Keratinocyte (primary cell): ENCODE results near the gene XRN2. TPM values are rescaled to one million over a fixed set of nuclear protein-coding genes. Genes with fewer than 3 reads are reported as not detected.

Source experiments
- DNase-seq: peaks from one replicate; pipeline ENCODE4 v3.0.0-alpha.2; 2011; ENCODE audit warnings: low read depth, missing footprints, low spot score
- FAIRE-seq: peaks from 2 replicates; lab custom pipeline; 2011; peaks lifted over from hg19 to GRCh38; lab: Jason Lieb, UNC
- H2AFZ ChIP-seq: 2 replicates; pipeline ENCODE4 v1.6.0; 2012; ENCODE audit warnings: low read length, control low read depth, inconsistent platforms; ENCODE audit not compliant: control insufficient read depth
- H3K27ac ChIP-seq: 2 replicates; pipeline ENCODE4 v1.5.1; 2011; ENCODE audit warnings: low read length; ENCODE audit not compliant: control insufficient read depth, insufficient read depth
- H3K27me3 ChIP-seq: 3 replicates; pipeline ENCODE4 v1.6.0; 2011; ENCODE audit warnings: low read length; ENCODE audit not compliant: control insufficient read depth, insufficient read depth; ENCODE audit errors: extremely low read depth
- H3K36me3 ChIP-seq, 2 experiments: 2 replicates in 1 of 2; 3 replicates in 1 of 2; pipeline ENCODE4 v1.5.1; 2011; ENCODE audit warnings: low read length in 2 of 2, mild to moderate bottlenecking in 1 of 2; ENCODE audit not compliant: control insufficient read depth in 2 of 2, insufficient read depth in 2 of 2; ENCODE audit errors: extremely low read depth in 1 of 2
- H3K4me1 ChIP-seq: 3 replicates; pipeline ENCODE4 v1.5.1; 2011; ENCODE audit warnings: low read length; ENCODE audit not compliant: control insufficient read depth, insufficient read depth; ENCODE audit errors: extremely low read depth
- H3K4me2 ChIP-seq: 3 replicates; pipeline ENCODE4 v1.6.0; 2011; ENCODE audit warnings: low read depth, low read length; ENCODE audit not compliant: control insufficient read depth, insufficient read depth; ENCODE audit errors: extremely low read depth
- H3K4me3 ChIP-seq, 3 experiments: fragments of 200-600 bp in 1 of 3; sonication (generic) in 1 of 3; 2 replicates in 2 of 3; 3 replicates in 1 of 3; pipeline ENCODE4 v1.5.1; 2011 to 2016; ENCODE audit warnings: low read length in 3 of 3, mild to moderate bottlenecking in 3 of 3, control low read depth in 2 of 3, inconsistent platforms in 1 of 3, low read depth in 1 of 3, mixed read lengths in 1 of 3, mixed run types in 1 of 3, moderate library complexity in 1 of 3; ENCODE audit not compliant: control insufficient read depth in 2 of 3, insufficient read depth in 2 of 3; ENCODE audit errors: extremely low read depth in 1 of 3
- H3K79me2 ChIP-seq: 2 replicates; pipeline ENCODE4 v1.6.0; 2012; ENCODE audit warnings: low read length; ENCODE audit not compliant: control insufficient read depth, insufficient read depth
- H3K9ac ChIP-seq: 3 replicates; pipeline ENCODE4 v1.6.0; 2011; ENCODE audit warnings: low read length; ENCODE audit not compliant: control insufficient read depth, insufficient read depth; ENCODE audit errors: extremely low read depth
- H3K9me1 ChIP-seq: 3 replicates; pipeline ENCODE4 v1.6.0; 2011; ENCODE audit warnings: low read length; ENCODE audit not compliant: control insufficient read depth, insufficient read depth; ENCODE audit errors: extremely low read depth
- H3K9me3 ChIP-seq: 2 replicates; pipeline ENCODE4 v1.5.1; 2012; ENCODE audit warnings: low read depth, low read length; ENCODE audit not compliant: control insufficient read depth
- H4K20me1 ChIP-seq: 3 replicates; pipeline ENCODE4 v1.6.0; 2011; ENCODE audit warnings: low read length; ENCODE audit not compliant: control insufficient read depth, insufficient read depth; ENCODE audit errors: extremely low read depth
- CTCF ChIP-seq, 3 experiments: IDR thresholded peaks in 1 of 3; conservative IDR thresholded peaks in 1 of 3; optimal IDR thresholded peaks in 1 of 3; 2 replicates in 2 of 3; 3 replicates in 1 of 3; pipeline versions ENCODE3 to v1.5.1; 2011; ENCODE audit warnings: low read length in 3 of 3, mild to moderate bottlenecking in 3 of 3, moderate library complexity in 2 of 3, control low read depth in 1 of 3, inconsistent platforms in 1 of 3; ENCODE audit not compliant: insufficient read depth in 2 of 3; ENCODE audit errors: extremely low read depth in 1 of 3
- EZH2 ChIP-seq: IDR thresholded peaks from one replicate; pipeline ENCODE4 v1.6.1; 2012; ENCODE audit warnings: inconsistent platforms, mild to moderate bottlenecking, low read length, moderate library complexity
- dilution Hi-C: fragments of 300-500 bp; cut with MboI; formaldehyde crosslinking; loops from one replicate; pipeline ENCODE4 v1.7.0; 2020; ENCODE audit warnings: low sequenced_read_pairs; ENCODE audit not compliant: extremely low pct_ligation_motif_present
- polyA plus RNA-seq, 5 experiments: library from polyadenylated mRNA; depleted of rRNA in 3 of 5; stranded (reverse) in 3 of 5; stranded (forward) in 1 of 5; unstranded in 1 of 5; fragments of >200 nt; gene quantifications; 1 replicate in 1 of 5; 2 replicates in 3 of 5; 3 replicates in 1 of 5; pipeline versions ENCODE4 v1.2.1 to v1.2.3, GENCODE V29; 2011 to 2012; ENCODE audit warnings: missing spikeins in 2 of 5, low read depth in 1 of 5, low replicate concordance in 1 of 5

The XRN2 gene
- polyA plus RNA-seq, 1 donor (not counting 4 experiments of a cell fraction or from before 2014, with no cell fraction given): 85.8 TPM

GRCh38 chr20:21433329-21433890, 130.3 kb downstream of the XRN2 start:
- no peaks in the 10 kb centered on the region for H3K9me1 ChIP-seq
- H3K9ac ChIP-seq: no peak overlapping the region
- no peaks in the 10 kb centered on the region for H3K79me2 ChIP-seq
- H3K4me2 ChIP-seq: no peak overlapping the region
- no peaks in the 10 kb centered on the region for H4K20me1 ChIP-seq
- no peak for TF ChIP-seq EZH2
- no peak for TF ChIP-seq CTCF (optimal IDR thresholded peaks at IDR 0.05 in 1 of 3, IDR thresholded peaks at IDR 0.05 in 1 of 3, conservative IDR thresholded peaks at IDR 0.05 in 1 of 3; ENCODE audit: extremely low read depth in 1 of 3, insufficient read depth in 2 of 3, low read length in 3 of 3)
- DNase-seq: no peak
- no peaks in the 10 kb centered on the region for H3K27me3 ChIP-seq
- no peak overlapping the region for H3K27ac ChIP-seq
- H3K4me1 ChIP-seq: peaks cover 17% of the 10 kb centered on the region
- no peak for FAIRE-seq
- H3K9me3 ChIP-seq: no peaks in the 10 kb centered on the region
- dilution Hi-C loops: no loop called here
- H2AFZ ChIP-seq: no peak overlapping the region
- H3K36me3 ChIP-seq: no peaks in the 10 kb centered on the region
- no peak overlapping the region for H3K4me3 ChIP-seq

GRCh38 chr20:21435576-21435975, 132.4 kb downstream of the XRN2 start:
- Histone ChIP-seq H3K9me1 (no peaks in the 10 kb centered on the region), H3K9me3 (no peaks in the 10 kb centered on the region), H2AFZ (no peak overlapping the region), H3K4me1 (peaks cover 17% of the 10 kb centered on the region), H3K79me2 (no peaks in the 10 kb centered on the region), H3K4me2 (no peak overlapping the region), H3K9ac (no peak overlapping the region), H4K20me1 (no peaks in the 10 kb centered on the region), H3K27me3 (no peaks in the 10 kb centered on the region), H3K36me3 (no peaks in the 10 kb centered on the region), H3K4me3 (no peak overlapping the region), H3K27ac (peak overlapping the region; percentile 4)
- FAIRE-seq (no peak), DNase-seq (no peak)
- no peak for TF ChIP-seq EZH2
- no peak for TF ChIP-seq CTCF (optimal IDR thresholded peaks at IDR 0.05 in 1 of 3, IDR thresholded peaks at IDR 0.05 in 1 of 3, conservative IDR thresholded peaks at IDR 0.05 in 1 of 3; ENCODE audit: extremely low read depth in 1 of 3, insufficient read depth in 2 of 3, low read length in 3 of 3)
- dilution Hi-C loops: no loop called here
